KMS-11 (cell line): Measurements from ENCODE around the gene UBXN4.

Source experiments
- H2AFZ ChIP-seq: fragments of 200-600 bp; sonication (generic); 2 replicates; pipeline ENCODE4 v1.6.1; 2016; ENCODE audit warnings: antibody characterized with exemption, mixed run types, low read depth
- H3K27ac ChIP-seq: fragments of 200-600 bp; sonication (generic); 2 replicates; pipeline ENCODE4 v1.6.1; 2016; ENCODE audit warnings: mild to moderate bottlenecking, mixed run types
- H3K27me3 ChIP-seq: fragments of 200-600 bp; sonication (generic); 2 replicates; pipeline ENCODE4 v1.6.1; 2017; ENCODE audit warnings: mild to moderate bottlenecking, low read depth, mixed run types, moderate library complexity; ENCODE audit not compliant: insufficient read depth
- H3K36me3 ChIP-seq: fragments of 200-600 bp; sonication (generic); 2 replicates; pipeline ENCODE4 v1.6.1; 2017; ENCODE audit warnings: mild to moderate bottlenecking, mixed run types; ENCODE audit not compliant: insufficient read depth
- H3K4me1 ChIP-seq: fragments of 200-600 bp; sonication (generic); 2 replicates; pipeline ENCODE4 v1.6.1; 2016; ENCODE audit warnings: mild to moderate bottlenecking, low read depth, mixed run types; ENCODE audit not compliant: poor library complexity, severe bottlenecking
- H3K4me2 ChIP-seq: fragments of 200-600 bp; sonication (generic); 2 replicates; pipeline ENCODE4 v1.7.0; 2016; ENCODE audit warnings: mild to moderate bottlenecking, mixed run types
- H3K4me3 ChIP-seq: fragments of 200-600 bp; sonication (generic); IDR thresholded peaks from 2 replicates; pipeline ENCODE4 v1.6.1; 2017; ENCODE audit warnings: low read depth, low read length, mixed read lengths; ENCODE audit not compliant: insufficient read depth
- H3K79me2 ChIP-seq: fragments of 200-600 bp; sonication (generic); 2 replicates; pipeline ENCODE4 v1.6.1; 2016; ENCODE audit warnings: low read depth, mixed run types; ENCODE audit not compliant: insufficient read depth
- H3K9ac ChIP-seq: fragments of 200-600 bp; sonication (generic); 2 replicates; pipeline ENCODE4 v1.6.1; 2016; ENCODE audit warnings: mild to moderate bottlenecking, mixed run types
- H4K20me1 ChIP-seq: fragments of 200-600 bp; sonication (generic); 2 replicates; pipeline ENCODE4 v1.6.1; 2016; ENCODE audit warnings: mild to moderate bottlenecking, mixed run types; ENCODE audit not compliant: insufficient read depth
- CTCF ChIP-seq: fragments of 200-600 bp; sonication (generic); conservative IDR thresholded peaks from 2 replicates; pipeline ENCODE4 v1.6.1; 2017; ENCODE audit warnings: low read depth, mild to moderate bottlenecking, antibody characterized with exemption, low read length, moderate library complexity, mixed read lengths

Gene UBXN4

GRCh38 chr2:135785032-135785431, 43.4 kb downstream of the UBXN4 start:
- no peak overlapping the region for H3K4me2 ChIP-seq
- no peaks in the 10 kb centered on the region for H3K4me1 ChIP-seq
- H3K9ac ChIP-seq = no peak overlapping the region
- no peak overlapping the region for H3K4me3 ChIP-seq
- H2AFZ ChIP-seq = no peak overlapping the region
- H4K20me1 ChIP-seq = no peaks in the 10 kb centered on the region
- TF ChIP-seq CTCF = no peak
- H3K36me3 ChIP-seq = no peaks in the 10 kb centered on the region
- H3K79me2 ChIP-seq = no peaks in the 10 kb centered on the region
- no peak overlapping the region for H3K27ac ChIP-seq
- H3K27me3 ChIP-seq = no peaks in the 10 kb centered on the region

GRCh38 chr2:135786823-135787222, 45.2 kb downstream of the UBXN4 start:
- Histone ChIP-seq H2AFZ (no peak overlapping the region), H3K4me3 (no peak overlapping the region), H3K27ac (no peak overlapping the region), H3K4me2 (no peak overlapping the region), H4K20me1 (no peaks in the 10 kb centered on the region), H3K4me1 (no peaks in the 10 kb centered on the region), H3K27me3 (no peaks in the 10 kb centered on the region), H3K79me2 (no peaks in the 10 kb centered on the region), H3K36me3 (no peaks in the 10 kb centered on the region), H3K9ac (no peak overlapping the region)
- no peak for TF ChIP-seq CTCF

GRCh38 chr2:135790423-135790822, 48.8 kb downstream of the UBXN4 start:
- Histone ChIP-seq H3K27ac (no peak overlapping the region), H3K27me3 (no peaks in the 10 kb centered on the region), H3K79me2 (no peaks in the 10 kb centered on the region), H3K4me2 (no peak overlapping the region), H4K20me1 (no peaks in the 10 kb centered on the region), H3K36me3 (no peaks in the 10 kb centered on the region), H3K9ac (no peak overlapping the region), H3K4me3 (no peak overlapping the region), H3K4me1 (no peaks in the 10 kb centered on the region), H2AFZ (no peak overlapping the region)
- no peak for TF ChIP-seq CTCF

GRCh38 chr2:135791418-135792190, 49.9 kb downstream of the UBXN4 start:
- no peaks in the 10 kb centered on the region for H3K79me2 ChIP-seq
- TF ChIP-seq CTCF = no peak
- H3K4me1 ChIP-seq = no peaks in the 10 kb centered on the region
- H3K27me3 ChIP-seq = no peaks in the 10 kb centered on the region
- no peak overlapping the region for H3K4me3 ChIP-seq
- H3K27ac ChIP-seq = no peak overlapping the region
- H4K20me1 ChIP-seq = no peaks in the 10 kb centered on the region
- no peak overlapping the region for H3K9ac ChIP-seq
- H3K36me3 ChIP-seq = no peaks in the 10 kb centered on the region
- no peak overlapping the region for H2AFZ ChIP-seq
- H3K4me2 ChIP-seq = no peak overlapping the region
